Thyroid gland (tissue), 4 donors: Measurements from ENCODE around the gene NPY5R. TPM values are rescaled to one million over a fixed set of nuclear protein-coding genes. Genes with fewer than 3 reads are reported as not detected.
A peak's percentile ranks its signal among the peaks of the same experiment; 100 is the strongest.

Source experiments
- DNase-seq, 2 donors: peaks; one replicate each; pipeline ENCODE4 v3.0.0-alpha.2; 2019
- H3K27ac ChIP-seq, 3 donors: fragments of 200-600 bp; sonication (generic); 1 replicate in 2 of 3; 2 replicates in 1 of 3; pipeline ENCODE4 v1.5.1; 2016 to 2019; ENCODE audit warnings: mild to moderate bottlenecking in 1 of 3, moderate library complexity in 1 of 3
- H3K27me3 ChIP-seq: fragments of 200-600 bp; sonication (generic); one replicate; pipeline ENCODE4 v1.5.1; 2019
- H3K36me3 ChIP-seq, 2 donors: fragments of 200-600 bp; sonication (generic); one replicate each; pipeline ENCODE4 v1.5.1; 2016 to 2019
- H3K4me1 ChIP-seq, 2 donors: fragments of 200-600 bp; sonication (generic); one replicate each; pipeline ENCODE4 v1.5.1; 2017 to 2019
- H3K4me3 ChIP-seq, 3 donors: fragments of 200-600 bp; sonication (generic); replicated peaks in 1 of 3; 1 replicate in 2 of 3; 2 replicates in 1 of 3; pipeline ENCODE4 v1.5.1; 2016; ENCODE audit warnings: mild to moderate bottlenecking in 1 of 3
- H3K9me3 ChIP-seq: fragments of 200-600 bp; sonication (generic); one replicate; pipeline ENCODE4 v1.5.1; 2017
- POLR2A ChIP-seq, 2 donors: fragments of 450-650 bp; IDR thresholded peaks; one replicate each; pipeline ENCODE4 v1.6.1; 2017; ENCODE audit warnings: antibody characterized with exemption in 2 of 2, mild to moderate bottlenecking in 2 of 2, moderate library complexity in 1 of 2
- WGBS, 2 donors: methylation state at CpG; one replicate each; pipeline ENCODE4 v1.1.5; 2017; 5-methylcytosine and 5-hydroxymethylcytosine counted together
- intact Hi-C: fragments of 100-400 bp; cut with DNase I; formaldehyde crosslinking; loops from one replicate; pipeline ENCODE4 v1.15.1; 2023
- total RNA-seq, 4 donors: library from RNA; depleted of rRNA; stranded (reverse); fragments of >200 nt; gene quantifications; one replicate each; pipeline ENCODE4 v1.2.3, GENCODE V29; 2016
- TF ChIP-seq, protein P1 (sequence below), 6 experiments: fragments of 200-600 bp in 3 of 6; fragments of 450-650 bp in 3 of 6; sonication (generic) in 3 of 6; IDR thresholded peaks; one replicate each; pipeline ENCODE4 v1.5.1; 2016 to 2019; ENCODE audit warnings: antibody characterized with exemption in 6 of 6, mild to moderate bottlenecking in 2 of 6, inconsistent platforms in 1 of 6, moderate library complexity in 1 of 6

NPY5R gene
- total RNA-seq, 4 donors from 2014 or later: 0.22 to 0.67 (median 0.54) TPM; not detected in 1

GRCh38 chr4:163317110-163317509, 26.6 kb upstream of the NPY5R start:
- no peak overlapping the region for H3K27ac ChIP-seq

DNA sequence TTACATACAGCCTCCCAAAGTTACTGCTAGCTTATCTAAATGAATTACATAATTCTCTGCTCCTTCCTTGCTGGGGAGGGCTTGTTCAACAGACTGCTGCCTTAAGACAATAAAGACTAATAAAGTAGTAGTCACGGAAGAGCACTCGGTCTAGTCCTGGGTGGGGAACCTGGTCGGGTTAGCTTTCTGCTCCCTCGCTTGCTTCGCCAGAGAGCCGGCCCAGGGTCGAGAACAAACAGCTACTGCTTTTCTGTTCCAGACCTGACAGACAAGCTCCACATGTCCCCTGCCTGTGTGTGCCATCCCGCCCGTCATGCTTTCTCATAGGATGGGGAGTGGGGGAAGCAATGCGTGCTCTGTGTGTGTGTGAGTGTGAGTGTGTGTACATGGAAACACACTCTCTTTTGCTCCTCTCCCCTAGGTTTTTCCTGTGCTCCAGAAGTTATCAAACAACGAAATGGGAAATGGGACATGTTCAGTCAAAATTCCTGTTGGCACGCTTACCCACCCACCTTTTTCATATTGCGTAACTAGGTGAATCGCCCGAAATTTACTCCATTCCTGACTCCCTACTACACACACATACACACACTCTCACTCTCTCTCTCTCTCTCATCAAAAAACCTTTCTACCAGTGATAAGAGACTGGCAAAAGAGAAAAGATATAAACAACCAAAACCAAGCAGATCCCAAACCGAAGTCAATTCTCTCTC, 12.6 kb upstream of the NPY5R start:
- peak overlapping the region in 2 of 3 donors; percentile 43 to 69 for H3K4me3 ChIP-seq

More at GRCh38 chr4:163317110-163317509, 26.6 kb upstream of the NPY5R start:
- no peaks in the 10 kb centered on the region for H3K9me3 ChIP-seq
- WGBS, 2 donors: 0% methylated on average over 1 of the region's 1 CpG
- no peaks in the 10 kb centered on the region for H3K36me3 ChIP-seq
- intact Hi-C loops: no loop called here
- no peak for DNase-seq
- TF ChIP-seq POLR2A (IDR thresholded peaks at IDR 0.05): no peak
- TF ChIP-seq, protein P1, sequence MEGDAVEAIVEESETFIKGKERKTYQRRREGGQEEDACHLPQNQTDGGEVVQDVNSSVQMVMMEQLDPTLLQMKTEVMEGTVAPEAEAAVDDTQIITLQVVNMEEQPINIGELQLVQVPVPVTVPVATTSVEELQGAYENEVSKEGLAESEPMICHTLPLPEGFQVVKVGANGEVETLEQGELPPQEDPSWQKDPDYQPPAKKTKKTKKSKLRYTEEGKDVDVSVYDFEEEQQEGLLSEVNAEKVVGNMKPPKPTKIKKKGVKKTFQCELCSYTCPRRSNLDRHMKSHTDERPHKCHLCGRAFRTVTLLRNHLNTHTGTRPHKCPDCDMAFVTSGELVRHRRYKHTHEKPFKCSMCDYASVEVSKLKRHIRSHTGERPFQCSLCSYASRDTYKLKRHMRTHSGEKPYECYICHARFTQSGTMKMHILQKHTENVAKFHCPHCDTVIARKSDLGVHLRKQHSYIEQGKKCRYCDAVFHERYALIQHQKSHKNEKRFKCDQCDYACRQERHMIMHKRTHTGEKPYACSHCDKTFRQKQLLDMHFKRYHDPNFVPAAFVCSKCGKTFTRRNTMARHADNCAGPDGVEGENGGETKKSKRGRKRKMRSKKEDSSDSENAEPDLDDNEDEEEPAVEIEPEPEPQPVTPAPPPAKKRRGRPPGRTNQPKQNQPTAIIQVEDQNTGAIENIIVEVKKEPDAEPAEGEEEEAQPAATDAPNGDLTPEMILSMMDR (IDR thresholded peaks at IDR 0.05): no peak
- H3K4me3 ChIP-seq: no peak overlapping the region
- no peaks in the 10 kb centered on the region for H3K27me3 ChIP-seq
- no peaks in the 10 kb centered on the region for H3K4me1 ChIP-seq

GRCh38 chr4:163331629-163332376, 11.9 kb upstream of the NPY5R start:
- DNase-seq: peak; percentile 4 to 15
- intact Hi-C loops: loop anchor here (10.0 kb wide), 1 partner anchor 837 kb away; no protein-coding TSS in a partner anchor
- Histone ChIP-seq H3K36me3 (no peaks in the 10 kb centered on the region), H3K9me3 (no peaks in the 10 kb centered on the region), H3K27me3 (no peaks in the 10 kb centered on the region), H3K4me3 (peak overlapping the region; percentile 12 to 69 (median 43)), H3K4me1 (no peaks in the 10 kb centered on the region), H3K27ac (no peak overlapping the region)
- no peak for TF ChIP-seq POLR2A (IDR thresholded peaks at IDR 0.05)
- TF ChIP-seq, protein P1 (IDR thresholded peaks at IDR 0.05): no peak
- WGBS, 2 donors: 2% methylated on average over 43 to 49 of the region's 58 CpGs

More for the DNA sequence above, 12.6 kb upstream of the NPY5R start:
- Histone ChIP-seq H3K9me3 (no peaks in the 10 kb centered on the region), H3K4me1 (no peaks in the 10 kb centered on the region), H3K36me3 (no peaks in the 10 kb centered on the region), H3K27me3 (no peaks in the 10 kb centered on the region), H3K27ac (no peak overlapping the region)
- TF ChIP-seq, protein P1 (IDR thresholded peaks at IDR 0.05): no peak
- TF ChIP-seq POLR2A (IDR thresholded peaks at IDR 0.05): no peak
- intact Hi-C loops: loop anchor here (10.0 kb wide), 1 partner anchor 836 kb away; no protein-coding TSS in a partner anchor
- WGBS, 2 donors: 41 to 52% methylated on average over 16 of the region's 16 CpGs
- DNase-seq: no peak

DNA sequence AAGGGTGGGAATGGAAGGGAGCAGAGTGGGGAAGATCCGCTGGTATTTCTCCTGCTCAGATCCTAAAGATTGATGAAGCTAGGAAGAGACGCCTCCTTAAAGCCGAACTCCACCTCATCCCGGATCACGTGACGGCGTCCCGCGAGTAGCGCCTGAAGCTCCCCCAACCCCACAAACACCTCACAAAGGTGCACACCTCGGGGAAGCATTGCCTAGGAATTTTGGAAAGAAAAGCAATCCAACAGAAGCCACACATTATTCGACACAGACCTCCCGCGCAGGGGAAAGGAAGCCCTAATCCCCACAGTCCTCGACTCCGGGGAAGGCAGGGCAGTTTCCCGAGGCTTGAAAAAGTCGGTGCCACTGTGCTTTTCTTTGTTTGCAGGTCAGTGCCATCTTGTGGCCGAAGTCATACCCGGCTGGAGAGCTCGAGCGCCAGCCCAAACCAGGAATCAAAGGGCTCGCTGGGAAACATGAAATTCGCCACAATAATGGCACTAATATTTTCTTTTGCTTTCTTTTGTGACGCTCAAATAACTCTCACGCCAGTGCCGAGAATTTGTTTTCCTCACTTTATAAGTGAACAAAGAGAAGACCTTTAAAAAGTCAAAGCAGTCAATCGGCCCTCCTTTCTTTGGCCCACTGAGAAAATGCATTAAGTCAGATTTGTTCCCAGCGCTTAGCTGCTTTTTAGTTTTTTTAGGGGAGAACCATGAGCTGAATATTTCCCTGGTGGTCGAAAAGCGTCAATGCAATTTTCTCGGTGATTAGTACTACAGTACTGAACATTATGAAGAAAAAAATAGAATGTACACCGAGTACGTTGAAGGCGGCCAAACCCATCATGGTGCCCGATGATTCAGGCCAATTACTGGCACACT, 10.9 kb upstream of the NPY5R start, which contains the start of gene NPY1R:
TSS of gene NPY1R (minus strand) at position 71 of the 881 bp plus-strand sequence. CDS start 6,042 bp downstream, outside the sequence.
- TF ChIP-seq, protein P1 (IDR thresholded peaks at IDR 0.05): peak; percentile 29 to 69 (median 57)
- TF ChIP-seq POLR2A (IDR thresholded peaks at IDR 0.05): no peak
- Histone ChIP-seq H3K4me3 (peak within 1 kb of the TSS; percentile 12 to 69 (median 43)), H3K27me3 (no peaks in the 10 kb centered on the region), H3K4me1 (no peaks in the 10 kb centered on the region), H3K27ac (peak within 1 kb of the TSS in 1 of 3 donors; percentile 40), H3K9me3 (no peaks in the 10 kb centered on the region), H3K36me3 (no peaks in the 10 kb centered on the region)
- intact Hi-C loops: loop anchor here (10.0 kb wide), 1 partner anchor 838 kb away; no protein-coding TSS in a partner anchor
- 10% methylated on average over 32 to 36 of the region's 36 CpGs for WGBS, 2 donors
- DNase-seq: peak; percentile 67 to 74
